ENCODE measurements around the gene SLC45A3.

SLC45A3 gene

GRCh38 chr1:205610901-205611466 is 69.3 kb downstream of the SLC45A3 start:
- no peak overlapping the region for H3K9ac ChIP-seq (ENCODE audit: low read depth, low read length)
- no peaks in the 10 kb centered on the region for H3K27me3 ChIP-seq (ENCODE audit: control insufficient read depth, insufficient read depth, low read length)
- H3K4me3 ChIP-seq (ENCODE audit: low read depth, low read length) = no peak overlapping the region
- H3K4me1 ChIP-seq (ENCODE audit: control insufficient read depth, insufficient read depth, low read length) = no peaks in the 10 kb centered on the region
- H3K36me3 ChIP-seq (ENCODE audit: control insufficient read depth, insufficient read depth, low read length) = no peaks in the 10 kb centered on the region
- no peaks in the 10 kb centered on the region for H3K9me3 ChIP-seq (ENCODE audit: control insufficient read depth, insufficient read depth, low read length)

DNA sequence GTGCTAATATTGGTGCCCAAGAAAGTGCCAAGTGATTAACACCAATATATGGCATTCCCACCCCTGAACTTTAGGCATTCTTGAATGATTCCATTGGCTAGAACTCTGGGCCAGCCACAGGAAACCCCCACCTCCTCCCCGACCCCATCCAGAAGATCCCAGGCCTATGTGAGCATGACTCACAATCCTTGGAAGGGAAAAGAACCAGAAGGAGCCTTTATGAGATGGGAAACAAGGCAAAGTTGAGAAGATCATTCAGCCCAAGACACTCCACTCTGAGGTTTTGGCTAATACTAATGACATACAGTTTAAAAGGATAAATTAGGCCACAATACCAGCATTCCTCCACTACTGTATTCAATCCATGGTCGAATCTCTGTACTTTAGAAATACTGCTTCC is 70.3 kb downstream of the SLC45A3 start:
- H3K4me3 ChIP-seq (ENCODE audit: low read depth, low read length) = no peak overlapping the region
- no peak overlapping the region for H3K9ac ChIP-seq (ENCODE audit: low read depth, low read length)
- no peaks in the 10 kb centered on the region for H3K27me3 ChIP-seq (ENCODE audit: control insufficient read depth, insufficient read depth, low read length)
- H3K36me3 ChIP-seq (ENCODE audit: control insufficient read depth, insufficient read depth, low read length) = no peaks in the 10 kb centered on the region
- H3K4me1 ChIP-seq (ENCODE audit: control insufficient read depth, insufficient read depth, low read length) = no peaks in the 10 kb centered on the region
- no peaks in the 10 kb centered on the region for H3K9me3 ChIP-seq (ENCODE audit: control insufficient read depth, insufficient read depth, low read length)
